SK-N-SH treated with all-trans-retinoic acid at 6 μM for 48 hours (cell line): ENCODE data around the gene ARHGEF7.

ENCODE experiments used
- ATAC-seq: fragments of 200-7000 bp; cut with Tn5 transposase; 3 replicates; pipeline ENCODE4 v1.9.1; 2020; ENCODE audit warnings: mild to moderate bottlenecking, moderate library complexity
- ARNTL ChIP-seq: fragments of 450-650 bp; formaldehyde crosslinking; IDR thresholded peaks from 2 replicates; pipeline ENCODE4 v1.5.0; 2020; ENCODE audit warnings: low read depth, mild to moderate bottlenecking, moderate library complexity, borderline replicate concordance
- BACH2 ChIP-seq: fragments of 250-450 bp; sonication (Bioruptor Pico); IDR thresholded peaks from 2 replicates; pipeline ENCODE4 v1.9.0; 2021; ENCODE audit warnings: mild to moderate bottlenecking, borderline replicate concordance
- CSDC2 ChIP-seq: fragments of 250-450 bp; sonication (Bioruptor Pico); IDR thresholded peaks from 2 replicates; pipeline ENCODE4 v1.5.0; 2020; ENCODE audit warnings: mild to moderate bottlenecking, moderate library complexity
- CSRNP3 ChIP-seq: fragments of 250-450 bp; sonication (Bioruptor Pico); IDR thresholded peaks from 2 replicates; pipeline ENCODE4 v1.5.1; 2021; ENCODE audit warnings: mild to moderate bottlenecking, moderate library complexity
- ESRRG ChIP-seq: fragments of 250-450 bp; sonication (Bioruptor Pico); IDR thresholded peaks from 2 replicates; pipeline ENCODE4 v1.6.1; 2021; ENCODE audit warnings: mild to moderate bottlenecking
- GLIS3 ChIP-seq: fragments of 250-450 bp; sonication (Bioruptor Pico); IDR thresholded peaks from 2 replicates; pipeline ENCODE4 v1.5.0; 2020; ENCODE audit warnings: mild to moderate bottlenecking, moderate library complexity
- ISL1 ChIP-seq: fragments of 250-450 bp; sonication (Bioruptor Pico); IDR thresholded peaks from 2 replicates; pipeline ENCODE4 v2.1.2; 2022; ENCODE audit warnings: mild to moderate bottlenecking, moderate library complexity
- OSR1 ChIP-seq: fragments of 250-450 bp; sonication (Bioruptor Pico); IDR thresholded peaks from 2 replicates; pipeline ENCODE4 v1.8.0; 2022; ENCODE audit warnings: moderate library complexity, mild to moderate bottlenecking, inconsistent platforms
- PPARA ChIP-seq: fragments of 250-450 bp; sonication (Bioruptor Pico); IDR thresholded peaks from 2 replicates; pipeline ENCODE4 v1.5.0; 2020; ENCODE audit warnings: mild to moderate bottlenecking, borderline replicate concordance
- RARB ChIP-seq: fragments of 250-450 bp; sonication (Bioruptor Pico); IDR thresholded peaks from 2 replicates; pipeline ENCODE4 v1.8.0; 2021; ENCODE audit warnings: mild to moderate bottlenecking, moderate library complexity
- SNAI2 ChIP-seq: fragments of 250-450 bp; sonication (Bioruptor Pico); IDR thresholded peaks from 2 replicates; pipeline ENCODE4 v1.5.0; 2020; ENCODE audit warnings: mild to moderate bottlenecking, moderate library complexity
- TCF4 ChIP-seq: fragments of 250-450 bp; sonication (Bioruptor Pico); IDR thresholded peaks from 2 replicates; pipeline ENCODE4 v1.8.0; 2021; ENCODE audit warnings: mild to moderate bottlenecking, moderate library complexity, borderline replicate concordance
- TOX ChIP-seq: fragments of 250-450 bp; sonication (Bioruptor Pico); IDR thresholded peaks from 2 replicates; pipeline ENCODE4 v1.8.0; 2021; ENCODE audit warnings: mild to moderate bottlenecking, moderate library complexity, borderline replicate concordance
- ZFP3 ChIP-seq: fragments of 250-450 bp; sonication (Bioruptor Pico); IDR thresholded peaks from 2 replicates; pipeline ENCODE4 v1.5.0; 2020; ENCODE audit warnings: mild to moderate bottlenecking, moderate library complexity
- ZFP30 ChIP-seq: fragments of 450-650 bp; formaldehyde crosslinking; IDR thresholded peaks from 2 replicates; pipeline ENCODE4 v1.5.0; 2022; ENCODE audit warnings: mild to moderate bottlenecking, moderate library complexity
- ZNF565 ChIP-seq: fragments of 450-650 bp; formaldehyde crosslinking; conservative IDR thresholded peaks from 2 replicates; pipeline ENCODE4 v1.5.0; 2020; ENCODE audit warnings: low read depth, mild to moderate bottlenecking, moderate library complexity
- ZNF70 ChIP-seq: fragments of 450-650 bp; formaldehyde crosslinking; IDR thresholded peaks from 2 replicates; pipeline ENCODE4 v1.5.0; 2020; ENCODE audit warnings: mild to moderate bottlenecking, moderate library complexity
- ZNF8 ChIP-seq: fragments of 450-650 bp; formaldehyde crosslinking; IDR thresholded peaks from 2 replicates; pipeline ENCODE4 v1.5.0; 2020; ENCODE audit warnings: mild to moderate bottlenecking, moderate library complexity
- TF ChIP-seq, protein P1 (sequence below): fragments of 250-450 bp; sonication (Bioruptor Pico); IDR thresholded peaks from 2 replicates; pipeline ENCODE4 v1.8.0; 2020; ENCODE audit warnings: mild to moderate bottlenecking, moderate library complexity, borderline replicate concordance
- TF ChIP-seq, protein P2 (sequence below): fragments of 250-450 bp; sonication (Bioruptor Pico); IDR thresholded peaks from 2 replicates; pipeline ENCODE4 v1.5.0; 2020; ENCODE audit warnings: mild to moderate bottlenecking, moderate library complexity
- TF ChIP-seq, protein P3 (sequence below): fragments of 250-450 bp; sonication (Bioruptor Pico); IDR thresholded peaks from 2 replicates; pipeline ENCODE4 v1.5.1; 2020; ENCODE audit warnings: low read depth, mild to moderate bottlenecking, moderate library complexity
- TF ChIP-seq, protein P4 (sequence below): fragments of 250-450 bp; sonication (Bioruptor Pico); IDR thresholded peaks from 2 replicates; pipeline ENCODE4 v1.8.0; 2021; ENCODE audit warnings: low read depth, mild to moderate bottlenecking, moderate library complexity, borderline replicate concordance

The ARHGEF7 gene

GRCh38 chr13:111263566-111263965, 148.5 kb downstream of the ARHGEF7 start:
- no peak for ATAC-seq
- TF ChIP-seq, protein P1, sequence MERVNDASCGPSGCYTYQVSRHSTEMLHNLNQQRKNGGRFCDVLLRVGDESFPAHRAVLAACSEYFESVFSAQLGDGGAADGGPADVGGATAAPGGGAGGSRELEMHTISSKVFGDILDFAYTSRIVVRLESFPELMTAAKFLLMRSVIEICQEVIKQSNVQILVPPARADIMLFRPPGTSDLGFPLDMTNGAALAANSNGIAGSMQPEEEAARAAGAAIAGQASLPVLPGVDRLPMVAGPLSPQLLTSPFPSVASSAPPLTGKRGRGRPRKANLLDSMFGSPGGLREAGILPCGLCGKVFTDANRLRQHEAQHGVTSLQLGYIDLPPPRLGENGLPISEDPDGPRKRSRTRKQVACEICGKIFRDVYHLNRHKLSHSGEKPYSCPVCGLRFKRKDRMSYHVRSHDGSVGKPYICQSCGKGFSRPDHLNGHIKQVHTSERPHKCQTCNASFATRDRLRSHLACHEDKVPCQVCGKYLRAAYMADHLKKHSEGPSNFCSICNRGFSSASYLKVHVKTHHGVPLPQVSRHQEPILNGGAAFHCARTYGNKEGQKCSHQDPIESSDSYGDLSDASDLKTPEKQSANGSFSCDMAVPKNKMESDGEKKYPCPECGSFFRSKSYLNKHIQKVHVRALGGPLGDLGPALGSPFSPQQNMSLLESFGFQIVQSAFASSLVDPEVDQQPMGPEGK (CRISPR knock-in tag): no peak
- TF ChIP-seq CSDC2 (CRISPR knock-in tag) (no peak), OSR1 (CRISPR knock-in tag) (no peak), PPARA (CRISPR knock-in tag) (no peak), ISL1 (no peak), ESRRG (CRISPR knock-in tag) (no peak), TCF4 (no peak), GLIS3 (CRISPR knock-in tag) (no peak), TOX (CRISPR knock-in tag) (no peak), CSRNP3 (no peak), SNAI2 (CRISPR knock-in tag) (no peak), BACH2 (CRISPR knock-in tag) (no peak)
- TF ChIP-seq, protein P2, sequence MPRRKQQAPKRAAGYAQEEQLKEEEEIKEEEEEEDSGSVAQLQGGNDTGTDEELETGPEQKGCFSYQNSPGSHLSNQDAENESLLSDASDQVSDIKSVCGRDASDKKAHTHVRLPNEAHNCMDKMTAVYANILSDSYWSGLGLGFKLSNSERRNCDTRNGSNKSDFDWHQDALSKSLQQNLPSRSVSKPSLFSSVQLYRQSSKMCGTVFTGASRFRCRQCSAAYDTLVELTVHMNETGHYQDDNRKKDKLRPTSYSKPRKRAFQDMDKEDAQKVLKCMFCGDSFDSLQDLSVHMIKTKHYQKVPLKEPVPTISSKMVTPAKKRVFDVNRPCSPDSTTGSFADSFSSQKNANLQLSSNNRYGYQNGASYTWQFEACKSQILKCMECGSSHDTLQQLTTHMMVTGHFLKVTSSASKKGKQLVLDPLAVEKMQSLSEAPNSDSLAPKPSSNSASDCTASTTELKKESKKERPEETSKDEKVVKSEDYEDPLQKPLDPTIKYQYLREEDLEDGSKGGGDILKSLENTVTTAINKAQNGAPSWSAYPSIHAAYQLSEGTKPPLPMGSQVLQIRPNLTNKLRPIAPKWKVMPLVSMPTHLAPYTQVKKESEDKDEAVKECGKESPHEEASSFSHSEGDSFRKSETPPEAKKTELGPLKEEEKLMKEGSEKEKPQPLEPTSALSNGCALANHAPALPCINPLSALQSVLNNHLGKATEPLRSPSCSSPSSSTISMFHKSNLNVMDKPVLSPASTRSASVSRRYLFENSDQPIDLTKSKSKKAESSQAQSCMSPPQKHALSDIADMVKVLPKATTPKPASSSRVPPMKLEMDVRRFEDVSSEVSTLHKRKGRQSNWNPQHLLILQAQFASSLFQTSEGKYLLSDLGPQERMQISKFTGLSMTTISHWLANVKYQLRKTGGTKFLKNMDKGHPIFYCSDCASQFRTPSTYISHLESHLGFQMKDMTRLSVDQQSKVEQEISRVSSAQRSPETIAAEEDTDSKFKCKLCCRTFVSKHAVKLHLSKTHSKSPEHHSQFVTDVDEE (CRISPR knock-in tag): no peak
- TF ChIP-seq, protein P3, sequence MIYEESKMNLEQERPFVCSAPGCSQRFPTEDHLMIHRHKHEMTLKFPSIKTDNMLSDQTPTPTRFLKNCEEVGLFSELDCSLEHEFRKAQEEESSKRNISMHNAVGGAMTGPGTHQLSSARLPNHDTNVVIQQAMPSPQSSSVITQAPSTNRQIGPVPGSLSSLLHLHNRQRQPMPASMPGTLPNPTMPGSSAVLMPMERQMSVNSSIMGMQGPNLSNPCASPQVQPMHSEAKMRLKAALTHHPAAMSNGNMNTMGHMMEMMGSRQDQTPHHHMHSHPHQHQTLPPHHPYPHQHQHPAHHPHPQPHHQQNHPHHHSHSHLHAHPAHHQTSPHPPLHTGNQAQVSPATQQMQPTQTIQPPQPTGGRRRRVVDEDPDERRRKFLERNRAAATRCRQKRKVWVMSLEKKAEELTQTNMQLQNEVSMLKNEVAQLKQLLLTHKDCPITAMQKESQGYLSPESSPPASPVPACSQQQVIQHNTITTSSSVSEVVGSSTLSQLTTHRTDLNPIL (CRISPR knock-in tag): no peak
- TF ChIP-seq, protein P4, sequence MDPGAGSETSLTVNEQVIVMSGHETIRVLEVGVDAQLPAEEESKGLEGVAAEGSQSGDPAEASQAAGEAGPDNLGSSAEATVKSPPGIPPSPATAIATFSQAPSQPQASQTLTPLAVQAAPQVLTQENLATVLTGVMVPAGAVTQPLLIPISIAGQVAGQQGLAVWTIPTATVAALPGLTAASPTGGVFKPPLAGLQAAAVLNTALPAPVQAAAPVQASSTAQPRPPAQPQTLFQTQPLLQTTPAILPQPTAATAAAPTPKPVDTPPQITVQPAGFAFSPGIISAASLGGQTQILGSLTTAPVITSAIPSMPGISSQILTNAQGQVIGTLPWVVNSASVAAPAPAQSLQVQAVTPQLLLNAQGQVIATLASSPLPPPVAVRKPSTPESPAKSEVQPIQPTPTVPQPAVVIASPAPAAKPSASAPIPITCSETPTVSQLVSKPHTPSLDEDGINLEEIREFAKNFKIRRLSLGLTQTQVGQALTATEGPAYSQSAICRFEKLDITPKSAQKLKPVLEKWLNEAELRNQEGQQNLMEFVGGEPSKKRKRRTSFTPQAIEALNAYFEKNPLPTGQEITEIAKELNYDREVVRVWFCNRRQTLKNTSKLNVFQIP (CRISPR knock-in tag): no peak

DNA sequence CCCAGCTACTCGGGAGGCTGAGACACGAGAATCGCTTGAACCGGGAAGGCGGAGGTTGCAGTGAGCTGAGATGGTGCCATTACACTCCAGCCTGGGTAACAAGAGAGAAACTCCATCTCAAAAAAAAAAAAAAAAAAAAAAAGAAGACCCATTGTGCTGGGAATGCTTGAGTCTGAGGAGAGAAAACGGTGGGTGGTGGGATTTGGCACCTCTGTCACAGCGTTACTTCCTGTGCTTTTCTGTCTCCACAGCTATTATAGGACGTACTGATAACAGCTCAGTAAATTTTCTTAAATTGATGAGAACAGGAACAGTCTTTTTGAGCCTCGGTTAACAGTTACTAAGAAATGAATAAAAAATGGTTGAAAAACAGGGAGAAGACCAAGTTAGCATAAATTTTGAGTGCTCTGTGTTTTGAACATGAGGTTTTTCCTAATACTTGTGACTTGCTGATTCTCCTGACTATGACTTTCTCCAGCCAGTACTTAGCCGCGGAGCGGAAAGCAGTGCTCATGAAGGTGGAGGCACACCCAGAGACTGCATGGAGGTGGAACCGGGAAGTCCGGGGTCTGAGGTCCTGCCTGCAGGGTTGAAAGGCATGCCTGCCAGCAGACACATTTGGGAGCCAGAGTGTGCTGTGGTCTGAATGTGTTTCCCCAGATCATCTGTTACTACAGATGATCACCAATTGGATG, 150.0 kb downstream of the ARHGEF7 start:
- no peak for ATAC-seq

GRCh38 chr13:111265701-111266035, 150.6 kb downstream of the ARHGEF7 start:
- ATAC-seq: no peak
- no peak for TF ChIP-seq CSRNP3
- TF ChIP-seq ESRRG (CRISPR knock-in tag): no peak
- TF ChIP-seq TOX (CRISPR knock-in tag): no peak

More for the DNA sequence above, 150.0 kb downstream of the ARHGEF7 start:
- no peak for TF ChIP-seq BACH2 (CRISPR knock-in tag)

DNA sequence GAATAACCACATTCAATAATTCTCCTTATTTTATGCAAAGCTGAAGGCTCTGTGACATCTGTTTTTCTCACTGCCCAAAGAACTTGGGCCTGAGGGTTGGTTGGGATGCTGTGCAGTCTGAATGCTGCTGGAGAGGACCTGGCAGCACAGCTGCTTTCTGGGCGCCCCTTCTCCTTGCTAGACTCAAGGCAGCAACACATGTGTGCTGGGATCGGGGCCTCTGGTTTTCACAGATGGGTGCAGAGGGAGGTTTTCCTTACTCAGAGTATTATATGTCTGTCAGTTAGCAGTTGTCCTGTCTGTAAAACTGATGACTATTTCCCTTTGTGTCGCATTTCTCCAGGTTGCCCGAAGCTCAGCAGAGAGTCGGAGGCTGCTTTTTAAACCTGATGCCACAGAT, 152.1 kb downstream of the ARHGEF7 start:
- no peak for ATAC-seq
- TF ChIP-seq CSRNP3 (no peak), ZNF70 (no peak), TOX (CRISPR knock-in tag) (no peak), ARNTL (CRISPR knock-in tag) (no peak), ZFP30 (CRISPR knock-in tag) (no peak), ISL1 (no peak), ZFP3 (CRISPR knock-in tag) (no peak), ZNF8 (CRISPR knock-in tag) (no peak), RARB (CRISPR knock-in tag) (no peak), ZNF565 (CRISPR knock-in tag) (no peak)
- TF ChIP-seq, protein P4 (CRISPR knock-in tag): no peak
